NCI-H2171 treated with DMSO at 0.1 percent for 48 hours (cell line): ENCODE results near the gene PDZD2.

Experiments
- DNase-seq: peaks from one replicate; lab custom pipeline; 2025; lab: John Stamatoyannopoulos, UW

Gene PDZD2

GRCh38 chr5:32143617-32144377 is 504.9 kb downstream of the PDZD2 start:
- DNase-seq, result no peak

- DNase-seq, result no peak
Measured at GRCh38 chr5:32144378-32145207, 505.7 kb downstream of the PDZD2 start.

- DNase-seq, result no peak
Measured at GRCh38 chr5:32145378-32145777, 506.4 kb downstream of the PDZD2 start.

GRCh38 chr5:32147236-32147635 is 508.3 kb downstream of the PDZD2 start:
- no peak for DNase-seq

- DNase-seq, result no peak
Measured at GRCh38 chr5:32147959-32148358, 509.0 kb downstream of the PDZD2 start.

- DNase-seq, result no peak
Measured at GRCh38 chr5:32150366-32150765, 511.4 kb downstream of the PDZD2 start.

- no peak for DNase-seq
Measured at GRCh38 chr5:32151198-32151597, 512.3 kb downstream of the PDZD2 start.

GRCh38 chr5:32153723-32154122 is 514.8 kb downstream of the PDZD2 start:
- no peak for DNase-seq

- DNase-seq, result no peak
Measured at GRCh38 chr5:32155211-32155610, 516.3 kb downstream of the PDZD2 start.

- DNase-seq, result no peak
Measured at GRCh38 chr5:32156635-32157034, 517.7 kb downstream of the PDZD2 start.

GRCh38 chr5:32157078-32157477 is 518.1 kb downstream of the PDZD2 start:
- no peak for DNase-seq

GRCh38 chr5:32158679-32158975 is 519.7 kb downstream of the PDZD2 start:
- DNase-seq, result no peak

- peak; percentile 34 for DNase-seq
Measured at GRCh38 chr5:32159328-32160072, 520.6 kb downstream of the PDZD2 start.

- no peak for DNase-seq
Measured at GRCh38 chr5:32160228-32160627, 521.3 kb downstream of the PDZD2 start.
